Spleen (tissue), 7 donors: Measurements from ENCODE around the gene PIGO.

Experiments used
- POLR2A ChIP-seq, 3 donors: fragments of 450-650 bp; IDR thresholded peaks; one replicate each; pipeline ENCODE4 v1.5.1; 2017; ENCODE audit warnings: antibody characterized with exemption in 3 of 3, mild to moderate bottlenecking in 1 of 3
- POLR2AphosphoS5 ChIP-seq, 3 donors: sonication (generic); formaldehyde crosslinking; IDR thresholded peaks; one replicate each; pipeline ENCODE4 v1.5.1; 2017; ENCODE audit warnings: antibody characterized with exemption in 3 of 3
- TF ChIP-seq, protein P1 (sequence below), 11 experiments: fragments of 200-600 bp in 7 of 11; fragments of 450-650 bp in 4 of 11; sonication (generic) in 4 of 11; IDR thresholded peaks in 8 of 11; conservative IDR thresholded peaks in 3 of 11; 1 replicate in 7 of 11; 2 replicates in 4 of 11; pipeline versions ENCODE4 v1.4.0 to v1.8.0; 2016 to 2021; ENCODE audit warnings: antibody characterized with exemption in 11 of 11, inconsistent platforms in 4 of 11, mild to moderate bottlenecking in 1 of 11
- donor health status: DM: no; HTN: no; CAD: no; lungs with moderate emphysema.
- donor health status: DM: no; HTN: no; CAD: no.
- donor health status: DM: no; HTN: no; CAD: no.

DNA sequence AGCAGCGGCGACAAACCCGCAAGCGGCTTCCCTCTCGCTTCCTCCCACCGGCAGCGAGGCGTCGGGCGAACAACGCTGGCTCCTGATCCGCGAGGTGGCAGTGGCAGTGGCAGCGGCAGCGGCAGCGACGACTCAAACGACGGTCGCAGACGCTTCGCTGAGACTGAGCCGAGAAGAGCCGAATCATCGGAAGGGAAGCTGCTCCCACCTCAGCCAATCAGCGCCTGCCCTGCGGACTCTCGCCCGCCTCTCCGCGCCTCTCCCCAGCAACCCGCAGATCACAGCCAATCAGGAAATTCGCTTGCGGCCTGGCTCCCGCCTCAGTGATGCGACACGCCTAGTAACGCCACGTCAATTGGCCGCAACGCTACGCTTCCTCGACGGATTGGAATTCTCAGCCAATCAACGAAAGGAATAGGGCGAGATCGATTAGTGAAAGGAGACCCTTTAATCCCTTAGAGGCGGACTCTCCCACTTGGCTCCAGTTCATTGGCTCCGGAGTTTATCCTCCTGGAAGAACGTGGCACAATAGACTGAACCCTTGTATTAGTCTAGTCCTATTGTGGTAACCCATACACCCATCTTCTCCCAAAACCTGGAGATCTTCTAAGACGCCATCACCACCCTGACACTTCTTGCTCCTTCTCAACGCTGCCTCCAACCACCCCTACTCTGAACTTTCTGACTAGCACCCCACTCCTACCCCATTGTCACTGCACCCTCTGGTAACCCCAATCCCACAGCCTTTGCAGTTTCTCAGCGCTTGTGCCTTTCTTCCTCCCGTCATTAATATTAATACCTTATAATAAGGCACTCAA is 23.7 kb downstream of the PIGO start, which contains the start of gene VCP:
- TF ChIP-seq, protein P1, sequence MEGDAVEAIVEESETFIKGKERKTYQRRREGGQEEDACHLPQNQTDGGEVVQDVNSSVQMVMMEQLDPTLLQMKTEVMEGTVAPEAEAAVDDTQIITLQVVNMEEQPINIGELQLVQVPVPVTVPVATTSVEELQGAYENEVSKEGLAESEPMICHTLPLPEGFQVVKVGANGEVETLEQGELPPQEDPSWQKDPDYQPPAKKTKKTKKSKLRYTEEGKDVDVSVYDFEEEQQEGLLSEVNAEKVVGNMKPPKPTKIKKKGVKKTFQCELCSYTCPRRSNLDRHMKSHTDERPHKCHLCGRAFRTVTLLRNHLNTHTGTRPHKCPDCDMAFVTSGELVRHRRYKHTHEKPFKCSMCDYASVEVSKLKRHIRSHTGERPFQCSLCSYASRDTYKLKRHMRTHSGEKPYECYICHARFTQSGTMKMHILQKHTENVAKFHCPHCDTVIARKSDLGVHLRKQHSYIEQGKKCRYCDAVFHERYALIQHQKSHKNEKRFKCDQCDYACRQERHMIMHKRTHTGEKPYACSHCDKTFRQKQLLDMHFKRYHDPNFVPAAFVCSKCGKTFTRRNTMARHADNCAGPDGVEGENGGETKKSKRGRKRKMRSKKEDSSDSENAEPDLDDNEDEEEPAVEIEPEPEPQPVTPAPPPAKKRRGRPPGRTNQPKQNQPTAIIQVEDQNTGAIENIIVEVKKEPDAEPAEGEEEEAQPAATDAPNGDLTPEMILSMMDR (IDR thresholded peaks at IDR 0.05 in 8 of 11, conservative IDR thresholded peaks at IDR 0.05 in 3 of 11), result peak in 1 of 11 experiments; percentile 2
- peak; percentile 98 to 99 (median 99) for TF ChIP-seq POLR2AphosphoS5 (IDR thresholded peaks at IDR 0.05)
- peak; percentile 68 to 87 (median 74) for TF ChIP-seq POLR2A (IDR thresholded peaks at IDR 0.05)
